HG03095 (cell line): ENCODE results near the gene SERPINE1.

Source experiments
- ATAC-seq: cut with Tn5 transposase; IDR thresholded peaks from one replicate; pipeline ENCODE4 v1.9.1; 2021; ENCODE audit warnings: moderate library complexity; ENCODE audit not compliant: unreplicated experiment

The SERPINE1 gene

DNA sequence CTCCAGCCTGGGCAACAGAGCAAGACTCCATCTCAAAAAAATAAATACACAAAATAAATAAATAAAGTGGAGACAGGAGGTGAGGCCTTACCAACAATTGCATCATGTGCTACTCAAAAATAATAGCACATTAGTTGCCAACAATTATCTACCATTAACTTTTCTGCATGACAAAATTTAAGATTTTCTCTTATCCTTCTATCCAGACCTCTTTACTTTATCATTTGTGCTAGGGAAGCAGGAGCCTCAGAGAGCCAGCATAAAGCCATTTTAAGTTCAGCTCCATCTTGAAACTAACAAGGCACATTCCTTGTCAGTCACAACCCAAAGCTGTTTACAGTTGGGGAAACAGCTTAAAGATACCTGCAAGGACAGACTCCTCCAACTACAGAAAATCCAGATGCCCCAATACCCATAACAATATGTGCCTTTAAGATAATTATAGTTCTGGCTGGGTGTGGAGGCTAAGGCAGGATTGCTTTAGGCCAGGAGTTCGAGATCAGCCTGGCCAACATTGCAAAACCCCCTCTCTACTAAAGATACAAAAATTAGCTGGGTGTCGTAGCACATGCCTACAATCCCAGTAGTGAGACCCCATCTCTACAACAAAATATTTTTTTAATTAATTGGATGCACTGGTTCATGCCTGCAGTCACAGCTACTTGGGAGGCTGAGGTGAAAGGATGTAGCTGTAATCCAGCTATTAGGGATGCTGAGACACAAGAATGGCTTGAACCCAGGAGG is 25.2 kb downstream of the SERPINE1 start:
- no peak for ATAC-seq

DNA sequence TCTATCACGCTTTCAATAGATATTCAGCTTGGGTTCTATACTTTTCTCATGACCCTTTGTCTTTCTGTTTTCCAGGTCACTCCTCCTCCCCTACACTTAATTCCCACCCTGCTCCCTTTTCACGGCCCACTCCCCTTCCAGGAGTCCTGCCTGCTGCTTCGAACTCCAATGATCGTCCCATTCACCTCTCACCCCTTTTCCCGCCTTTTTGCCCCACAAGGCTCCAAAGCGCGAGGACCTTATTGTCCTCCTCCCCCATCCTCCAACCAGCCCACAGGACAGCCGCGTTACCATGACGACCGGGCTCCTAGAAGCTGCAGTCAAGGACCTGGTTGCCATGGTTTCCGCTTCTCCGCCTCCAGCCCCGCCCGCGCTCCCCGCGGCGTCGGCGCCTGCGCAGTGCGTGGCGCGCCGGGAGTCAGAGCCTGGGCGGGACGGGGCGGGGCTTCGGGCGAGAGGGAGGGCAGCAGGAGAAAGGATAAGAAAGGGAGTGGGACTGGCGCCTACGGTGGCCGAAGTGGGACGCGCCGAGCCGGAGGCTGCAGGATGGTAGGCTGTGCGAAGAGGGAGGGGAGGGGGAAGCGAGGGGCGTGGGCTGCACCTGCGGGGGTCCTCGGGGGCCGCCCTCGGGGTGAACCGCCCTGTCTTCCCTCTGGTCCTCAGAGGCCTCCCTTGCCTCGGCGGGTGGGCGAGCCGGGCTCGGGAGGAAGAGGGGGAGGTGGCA is 27.2 kb downstream of the SERPINE1 start, which contains the start of gene AP1S1:
Gene AP1S1 (plus strand): TSS at position 508 of the 724 bp plus-strand sequence. CDS start 39 bp downstream, at position 547.
- ATAC-seq = peak; percentile 72

- no peak for ATAC-seq
These were observed 27.8 kb downstream of the SERPINE1 start for GRCh38 chr7:101154693-101155102.

DNA sequence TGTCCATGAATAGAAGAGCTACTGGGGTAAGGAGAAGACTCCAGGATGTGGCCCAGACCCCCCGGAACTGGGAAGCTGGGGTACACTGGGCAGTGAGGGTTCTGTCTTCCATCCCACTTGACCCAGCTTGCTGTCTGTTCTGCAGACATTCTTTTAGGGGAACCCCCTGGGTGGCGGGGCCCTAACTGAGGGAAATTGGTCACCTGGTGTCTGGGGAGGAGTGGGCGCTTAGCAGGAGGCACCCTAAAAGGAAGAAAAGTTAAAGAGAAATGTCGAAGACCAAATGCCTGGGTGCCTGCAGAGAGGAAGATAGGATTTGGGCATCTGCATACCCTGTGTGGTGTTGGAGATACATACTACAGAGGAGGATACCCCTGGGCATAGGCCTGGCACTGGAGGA is 28.4 kb downstream of the SERPINE1 start:
- ATAC-seq = no peak

DNA sequence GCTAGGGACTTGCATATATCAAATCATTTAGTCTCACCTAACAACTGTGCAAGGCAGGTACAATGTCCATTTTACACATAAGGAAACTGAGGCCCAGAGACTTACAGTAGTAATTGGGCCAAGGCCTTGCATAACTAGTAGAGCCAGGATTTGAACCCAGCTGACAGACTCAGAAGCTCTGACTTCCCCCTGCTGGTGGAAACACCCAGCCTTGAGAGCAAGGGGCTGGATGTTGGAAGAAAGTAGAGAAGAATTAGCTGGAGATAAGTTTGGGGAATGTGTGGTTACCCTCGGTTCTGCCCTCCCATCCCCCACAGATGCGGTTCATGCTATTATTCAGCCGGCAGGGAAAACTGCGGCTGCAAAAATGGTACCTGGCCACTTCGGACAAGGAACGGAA is 29.4 kb downstream of the SERPINE1 start:
- no peak for ATAC-seq

GRCh38 chr7:101156866-101157589 is 30.1 kb downstream of the SERPINE1 start:
- no peak for ATAC-seq

- ATAC-seq = no peak
These were observed 33.1 kb downstream of the SERPINE1 start for GRCh38 chr7:101159696-101160674.

DNA sequence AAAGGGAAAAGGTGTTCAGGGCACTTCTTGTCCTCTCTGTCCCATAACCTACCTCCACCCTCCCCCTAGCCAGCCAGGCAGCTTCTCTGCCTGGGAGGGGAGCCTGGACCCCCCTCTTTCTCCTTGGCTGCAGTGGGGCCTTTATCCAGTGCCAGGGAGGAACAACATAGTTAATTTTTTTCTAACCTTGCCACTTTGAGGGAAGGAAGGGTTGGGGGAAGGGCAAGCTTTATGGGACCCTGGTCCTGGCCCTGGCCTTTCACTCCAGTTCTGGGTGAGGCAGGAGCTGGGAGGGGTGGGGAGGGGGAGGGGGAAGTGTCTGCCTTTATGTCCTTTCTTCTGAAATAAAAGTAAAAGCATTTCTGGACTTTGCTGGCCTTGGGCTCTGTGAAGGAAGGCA is 34.0 kb downstream of the SERPINE1 start:
- no peak for ATAC-seq

- ATAC-seq = no peak
These were observed 35.0 kb downstream of the SERPINE1 start for GRCh38 chr7:101161692-101162471.

GRCh38 chr7:101162551-101163278 is 35.8 kb downstream of the SERPINE1 start:
- ATAC-seq = no peak

DNA sequence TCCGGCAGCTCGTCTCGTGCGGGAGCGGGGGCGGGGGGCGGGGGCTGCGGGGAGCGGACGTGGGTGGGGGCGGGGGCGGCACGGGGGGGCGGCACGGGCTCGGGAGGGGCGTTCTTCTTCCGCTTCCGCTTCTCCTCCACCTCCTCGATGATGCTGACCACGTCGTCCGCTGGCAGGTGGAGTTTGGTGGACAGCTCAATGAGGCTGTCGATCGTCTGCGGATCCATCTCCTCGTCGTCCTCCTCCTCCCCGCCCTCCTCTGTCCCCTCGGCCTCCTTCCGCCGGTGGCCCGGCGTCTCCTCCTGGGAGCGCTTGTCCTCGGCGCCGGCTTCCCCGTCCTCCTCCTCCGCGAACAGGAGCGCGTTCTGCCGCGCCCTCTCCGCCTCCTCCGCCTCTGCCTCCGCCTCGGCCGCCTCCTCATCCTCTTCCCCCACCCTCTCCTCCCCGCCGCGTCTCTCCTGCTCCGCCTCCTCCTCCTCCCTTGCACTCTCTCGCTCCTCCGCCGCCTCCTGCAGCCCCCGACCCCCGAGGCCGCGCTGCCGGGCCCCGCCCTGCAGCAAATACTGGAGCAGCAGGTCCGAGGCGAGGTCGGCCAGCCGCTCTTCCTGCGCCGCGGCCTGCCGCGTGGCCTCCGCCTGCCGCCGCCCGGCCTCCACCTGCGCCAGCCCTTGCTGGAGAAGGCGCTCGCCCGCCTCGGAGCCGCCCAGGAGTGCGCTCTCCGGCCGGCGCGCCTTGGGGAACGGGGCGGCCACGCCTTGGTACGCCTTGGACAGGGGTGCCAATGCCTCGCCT is 36.6 kb downstream of the SERPINE1 start:
- ATAC-seq = no peak

DNA sequence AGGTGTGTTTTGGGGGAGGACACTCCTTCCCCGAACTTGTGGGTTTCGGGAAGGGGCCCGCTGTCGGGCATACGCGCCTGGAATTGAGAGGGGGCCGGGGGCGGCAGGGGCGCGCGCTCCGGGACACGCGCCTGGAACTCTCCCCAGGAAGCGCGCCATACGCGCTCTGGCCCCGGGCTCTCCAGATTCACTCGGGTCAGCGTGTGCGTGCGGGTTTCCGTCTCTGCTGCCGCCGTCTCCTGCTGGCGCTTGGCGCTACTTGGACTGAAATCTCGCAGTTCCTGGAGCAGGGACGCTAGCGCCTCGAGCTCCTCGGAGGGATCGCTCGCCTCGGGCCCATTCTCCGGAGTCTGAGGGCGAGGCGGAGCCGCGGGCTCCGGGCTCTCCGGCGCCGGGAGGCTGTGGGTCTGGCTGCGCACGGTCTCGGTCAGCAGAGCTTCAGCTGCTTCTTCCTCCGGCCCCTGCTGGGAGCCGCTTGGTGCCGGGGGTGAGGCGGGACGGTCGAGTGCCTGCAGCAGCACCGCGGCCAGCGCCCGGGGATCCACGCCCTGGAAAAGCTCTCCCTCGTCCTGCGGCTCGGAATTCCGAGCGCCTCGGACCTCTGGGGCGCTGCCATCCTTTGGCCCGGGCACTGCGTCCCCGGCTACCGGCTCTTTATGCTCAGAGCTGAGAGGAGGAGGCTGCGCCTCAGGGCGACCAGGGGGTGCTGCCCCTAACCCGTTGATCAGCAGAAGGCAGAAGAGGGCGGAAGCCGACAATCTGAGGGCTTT is 37.4 kb downstream of the SERPINE1 start:
- ATAC-seq = no peak

DNA sequence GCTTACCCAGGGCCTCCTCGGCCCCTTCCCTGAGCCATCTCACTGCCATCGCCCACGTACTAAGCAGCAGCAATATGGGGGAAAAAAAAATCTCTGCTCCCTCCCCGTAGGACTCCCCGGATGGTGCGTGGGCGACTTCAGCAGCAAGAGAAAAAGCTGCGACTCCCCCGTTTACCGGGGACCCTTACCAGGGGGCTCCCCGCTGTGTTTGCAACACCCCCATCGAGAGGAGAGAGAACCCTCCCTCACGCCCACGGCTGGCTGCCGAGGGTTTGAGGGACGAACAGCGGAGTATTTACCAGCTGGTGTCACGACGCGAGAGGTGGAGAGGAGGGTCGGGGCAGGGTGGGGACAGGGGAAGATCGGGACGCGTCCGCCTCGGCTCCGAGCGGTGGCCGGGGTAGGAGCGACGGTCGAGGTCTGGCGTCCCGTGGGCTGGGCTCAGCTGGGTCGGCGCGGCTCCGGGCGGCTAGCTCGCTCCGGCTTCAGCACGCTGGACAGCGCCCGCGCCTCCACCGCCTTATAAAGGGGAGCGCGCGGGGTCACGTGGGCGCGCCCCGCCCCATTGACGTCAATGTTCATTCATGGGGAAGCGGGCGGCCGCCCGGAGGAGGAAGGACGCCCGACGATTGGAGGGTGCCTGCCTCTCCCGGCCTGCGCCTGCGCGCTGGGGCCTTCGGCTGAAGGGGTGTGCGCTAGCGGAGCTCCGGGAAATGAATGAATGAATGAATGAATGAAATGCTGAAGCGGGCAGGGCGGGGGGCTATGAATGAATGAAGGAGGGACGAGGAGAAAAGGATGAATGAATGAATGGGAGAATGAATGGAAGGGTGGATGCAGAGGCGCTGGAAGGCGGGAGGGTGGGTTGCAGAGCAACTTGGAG is 38.4 kb downstream of the SERPINE1 start, which contains the start of gene VGF:
Gene VGF (minus strand): TSS at position 495 of the 883 bp plus-strand sequence. CDS start 726 bp downstream, outside the sequence.
- ATAC-seq = no peak

DNA sequence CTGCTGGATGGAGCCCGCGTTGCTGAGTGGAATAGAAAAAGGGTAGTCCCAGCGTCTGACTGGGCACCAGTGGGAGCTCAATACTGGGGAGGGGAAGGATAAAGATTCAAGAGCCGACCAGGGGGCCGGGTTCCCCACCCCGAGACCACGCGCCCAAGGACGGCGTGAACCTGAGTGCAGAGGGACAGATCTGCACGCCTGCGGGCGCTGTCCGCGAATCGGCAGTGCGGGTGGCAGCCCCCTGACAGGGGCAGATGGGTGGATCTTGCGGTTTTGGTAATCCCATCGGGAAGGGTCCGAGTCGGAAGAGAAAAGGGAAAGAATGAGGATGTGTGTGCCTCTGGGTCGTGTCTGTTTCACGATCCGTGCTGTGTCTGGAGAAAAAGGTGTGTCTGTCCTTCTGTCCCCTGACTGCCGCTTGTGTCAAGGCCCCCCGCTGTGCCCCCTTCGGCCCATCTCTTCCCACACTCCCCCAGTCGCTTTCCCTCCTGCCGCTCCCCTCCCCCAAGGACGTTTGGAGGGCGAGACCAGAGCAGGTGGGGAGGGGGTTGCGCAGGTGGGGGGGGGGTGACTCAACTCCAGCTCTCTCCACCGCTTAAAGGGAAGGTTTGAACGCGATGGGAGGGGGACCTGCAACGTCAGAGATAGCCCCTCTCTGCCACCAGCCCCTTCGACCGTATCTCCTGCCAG is 39.2 kb downstream of the SERPINE1 start:
- no peak for ATAC-seq

- ATAC-seq = no peak
These were observed 39.7 kb downstream of the SERPINE1 start for GRCh38 chr7:101166648-101166908.
